Activated gamma-delta T cell treated with anti-CD3 and anti-CD28 coated beads, Interleukin-2, amount 50 U/mL, for 16 hours (primary cell): Measurements from ENCODE around the gene SLC6A9.

ENCODE experiments used
- DNase-seq: peaks from one replicate; pipeline ENCODE4 v3.0.0-alpha.2; 2020; ENCODE audit warnings: low read depth

SLC6A9 gene

DNA sequence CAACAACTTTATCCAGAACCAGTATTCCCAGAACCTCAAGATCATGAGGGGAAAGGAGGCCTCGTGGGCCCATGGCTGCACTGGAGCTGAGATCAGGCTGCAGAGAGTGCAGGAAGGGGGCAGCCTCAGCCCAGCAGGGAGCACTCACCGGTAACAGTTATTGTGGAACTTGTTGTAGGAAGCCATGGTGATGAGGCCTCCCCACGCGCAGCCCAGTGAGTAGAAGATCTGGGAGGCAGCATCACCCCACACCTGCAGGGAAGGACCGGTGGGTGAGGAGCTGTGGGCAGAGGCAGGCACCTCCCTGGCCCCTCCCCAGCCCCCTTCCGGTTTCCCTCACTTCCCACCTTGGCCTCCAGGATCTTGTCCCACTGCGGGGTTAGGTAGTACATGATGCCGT is 29.1 kb downstream of the SLC6A9 start:
- no peak for DNase-seq

DNA sequence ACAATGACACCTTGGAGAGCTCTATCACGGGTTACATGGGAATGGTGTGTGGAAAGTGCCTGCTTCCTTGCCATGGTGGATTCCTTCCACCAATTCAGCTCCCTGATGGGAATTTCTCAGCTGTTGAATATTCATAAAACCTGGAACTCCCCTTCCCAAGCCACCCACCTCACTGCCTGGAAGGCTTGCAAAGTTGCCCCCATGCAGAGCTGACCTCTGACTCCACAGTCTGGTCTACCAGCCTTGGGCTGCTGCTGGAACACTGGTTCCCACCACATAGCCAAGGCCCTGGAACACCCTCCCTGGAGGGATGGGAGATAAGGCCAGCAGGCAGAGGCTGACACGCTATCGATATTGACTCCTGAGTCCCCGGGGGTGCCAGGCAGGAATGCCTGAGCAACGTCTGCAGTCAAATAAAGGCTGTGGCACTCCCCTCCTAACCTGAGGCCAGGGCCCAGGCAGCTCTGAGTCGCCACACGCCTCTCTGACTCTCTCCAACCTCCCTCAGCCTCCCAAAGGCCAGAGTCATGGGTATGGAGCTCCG is 31.1 kb downstream of the SLC6A9 start:
- DNase-seq, result no peak

DNA sequence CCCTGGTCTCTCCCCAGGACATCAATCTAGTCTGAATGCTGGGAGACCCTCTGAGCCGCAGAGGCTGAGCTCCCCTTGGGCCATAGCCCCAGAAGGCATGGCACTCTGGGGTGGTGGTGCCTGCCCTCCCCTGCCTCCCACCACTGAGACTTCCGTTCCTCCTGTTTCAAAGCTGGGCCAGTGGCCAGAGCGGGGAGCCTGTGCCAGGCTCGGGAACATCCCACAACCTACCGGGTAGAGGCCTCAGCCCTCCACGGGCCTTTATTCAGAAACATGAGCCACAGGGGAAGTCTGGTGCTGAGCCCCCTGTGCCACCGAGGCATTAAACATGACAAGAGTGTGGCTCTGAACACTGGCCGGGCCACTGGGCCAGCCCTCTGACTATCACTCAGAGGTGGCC is 31.8 kb downstream of the SLC6A9 start:
- DNase-seq, result no peak

DNA sequence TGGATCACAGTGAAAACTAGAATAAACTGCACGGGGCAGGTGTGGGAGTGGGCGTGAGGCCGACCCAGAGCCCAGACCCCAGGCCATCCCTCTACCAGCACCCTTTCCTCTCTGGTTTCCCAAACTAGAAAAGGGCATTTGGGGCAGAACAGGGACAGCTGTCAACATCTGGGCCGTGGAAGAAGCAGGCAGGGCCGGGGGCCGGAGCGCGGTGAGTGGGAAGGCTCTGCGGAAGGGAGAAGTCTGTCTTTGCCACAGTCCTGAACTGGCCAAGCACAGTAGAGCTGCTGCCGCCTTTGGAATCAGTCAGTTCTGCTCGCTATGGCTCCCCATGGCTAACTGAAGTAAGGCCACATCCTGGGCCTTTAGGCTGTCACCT is 33.3 kb downstream of the SLC6A9 start:
- DNase-seq, result no peak

DNA sequence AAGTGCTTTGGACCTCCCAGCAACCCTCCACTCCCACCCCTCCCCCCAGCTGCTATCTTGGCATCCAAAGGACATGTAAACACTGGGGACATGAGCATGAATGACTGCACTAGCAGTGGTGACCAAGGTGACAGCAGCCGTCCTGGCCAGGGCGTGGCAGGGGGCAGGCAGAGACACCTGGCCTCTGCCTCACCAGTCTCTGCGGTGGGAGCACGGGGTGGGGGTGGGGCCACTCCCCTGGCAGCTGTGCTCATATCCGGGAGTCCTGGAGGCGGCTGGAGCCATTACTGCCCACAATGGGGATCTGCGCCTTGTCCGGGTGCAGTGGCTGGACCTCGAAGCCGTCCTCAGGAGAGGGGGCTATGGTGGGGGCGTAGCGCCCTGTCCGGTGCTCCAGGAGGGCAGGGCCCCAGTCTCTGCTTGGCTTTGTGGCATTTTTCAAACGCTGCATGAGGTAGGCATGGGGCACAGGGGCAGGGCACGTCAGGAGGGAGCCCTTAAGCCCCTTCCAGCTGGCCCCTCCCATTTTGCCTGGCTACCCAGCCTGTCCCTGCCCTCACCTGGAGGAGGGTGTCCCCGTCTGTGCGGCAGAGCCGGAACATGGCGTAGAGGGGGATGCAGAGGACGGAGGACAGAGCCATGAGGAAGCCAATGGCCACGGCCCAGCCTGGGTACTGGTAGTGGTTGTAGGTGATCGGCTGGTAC is 33.8 kb downstream of the SLC6A9 start:
- no peak for DNase-seq

DNA sequence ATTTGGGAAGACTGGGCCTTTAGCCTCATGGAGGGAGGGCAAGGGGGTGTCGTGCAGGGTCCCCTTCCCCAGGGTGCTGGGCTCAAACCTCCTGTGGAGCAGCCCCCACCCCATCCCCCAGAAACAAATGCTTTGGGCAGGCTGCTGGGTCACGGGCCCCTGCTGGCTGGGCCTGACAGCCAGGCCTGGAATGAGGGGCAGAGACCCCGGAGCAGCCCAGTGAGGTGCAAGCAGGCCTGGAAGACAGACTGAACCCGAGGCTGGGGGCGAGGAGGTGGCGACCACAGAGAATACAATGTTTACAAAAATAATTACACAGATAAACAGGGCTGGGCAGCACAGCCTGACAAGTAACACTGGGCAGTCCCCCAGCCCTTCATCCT is 34.5 kb downstream of the SLC6A9 start:
- no peak for DNase-seq

DNA sequence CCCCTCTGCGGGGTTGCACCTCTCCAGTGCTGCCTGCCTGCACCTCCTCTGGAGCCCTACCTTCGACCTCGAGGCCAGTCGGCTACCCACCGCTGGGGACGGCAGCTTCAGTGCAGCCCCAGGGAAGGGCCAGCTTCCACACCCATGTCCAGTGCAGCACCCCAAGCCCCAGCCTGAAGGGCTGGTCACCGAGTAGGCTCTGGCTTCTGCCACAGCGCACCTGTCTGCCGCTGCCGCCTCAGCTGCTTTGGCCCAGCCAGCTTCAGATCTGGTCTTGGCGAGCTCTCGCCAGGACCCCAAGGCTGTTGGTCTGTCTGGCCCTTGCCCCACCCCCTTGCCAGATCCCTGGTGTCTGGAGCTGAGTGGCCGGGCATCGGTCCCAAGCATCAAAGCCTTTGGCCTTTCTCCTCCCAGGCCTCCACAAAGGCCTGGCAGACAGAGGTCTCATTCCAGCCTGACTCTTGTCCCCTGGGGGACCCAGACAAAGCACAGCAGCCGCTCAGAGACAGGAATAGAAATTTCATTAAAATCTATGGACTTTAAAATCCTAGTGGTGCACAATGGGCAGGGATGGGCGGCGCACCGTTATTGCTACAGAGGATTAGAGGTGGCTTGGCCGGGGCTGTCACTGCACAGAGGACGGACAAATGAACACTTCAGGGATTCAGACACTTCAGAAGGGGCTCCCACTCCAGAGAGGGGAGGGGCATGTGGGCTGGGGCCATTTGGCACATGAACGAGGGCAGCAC is 35.1 kb downstream of the SLC6A9 start:
- DNase-seq, result no peak

DNA sequence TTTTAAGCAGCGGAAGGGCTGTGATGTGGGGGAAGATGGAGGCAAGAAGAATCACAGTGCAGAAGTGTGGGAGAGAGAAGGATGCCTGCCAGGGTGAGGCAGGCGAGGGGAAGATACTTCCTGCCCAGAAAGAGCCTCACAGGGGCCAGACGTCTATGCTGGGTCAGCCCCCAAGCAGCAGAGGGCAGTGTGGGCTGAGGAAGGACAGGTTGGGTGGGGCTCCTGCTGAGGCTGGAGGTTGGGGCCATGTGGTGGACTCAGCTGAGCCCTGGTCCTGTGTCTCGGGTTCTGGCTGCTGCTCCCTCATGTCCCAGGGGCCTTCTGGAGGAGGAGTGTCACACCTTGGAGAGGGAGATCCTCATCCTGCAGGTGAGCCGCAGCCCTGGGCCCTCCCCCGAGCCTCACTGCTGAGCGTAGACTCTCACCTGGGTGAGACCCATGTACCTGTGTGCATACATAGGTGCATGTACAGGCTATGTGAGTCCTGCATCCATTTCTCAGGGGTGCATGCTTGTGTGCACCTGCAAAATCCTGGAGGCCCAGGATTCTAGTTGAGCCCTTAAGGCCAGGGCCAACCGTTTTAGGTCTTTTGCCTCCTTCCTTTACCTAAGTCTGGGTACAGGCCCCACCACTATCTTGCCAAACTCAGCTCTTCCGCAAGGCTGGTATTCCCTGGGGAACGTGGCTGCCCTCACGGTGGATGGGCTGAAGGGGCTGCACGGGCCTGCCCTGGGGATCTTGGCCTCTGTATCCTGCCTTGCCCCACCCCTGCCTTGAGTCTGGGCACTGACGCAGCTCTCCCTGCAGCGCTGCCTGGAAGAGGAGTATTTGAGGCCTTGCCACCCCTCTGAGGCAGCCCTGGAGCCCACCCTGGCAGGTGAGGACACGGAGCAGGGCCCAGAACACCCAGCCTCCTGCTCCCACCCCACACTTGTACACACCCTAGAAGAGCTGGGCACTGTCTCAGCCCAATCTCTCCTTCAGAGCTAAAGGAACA is 36.2 kb downstream of the SLC6A9 start:
- no peak for DNase-seq

DNA sequence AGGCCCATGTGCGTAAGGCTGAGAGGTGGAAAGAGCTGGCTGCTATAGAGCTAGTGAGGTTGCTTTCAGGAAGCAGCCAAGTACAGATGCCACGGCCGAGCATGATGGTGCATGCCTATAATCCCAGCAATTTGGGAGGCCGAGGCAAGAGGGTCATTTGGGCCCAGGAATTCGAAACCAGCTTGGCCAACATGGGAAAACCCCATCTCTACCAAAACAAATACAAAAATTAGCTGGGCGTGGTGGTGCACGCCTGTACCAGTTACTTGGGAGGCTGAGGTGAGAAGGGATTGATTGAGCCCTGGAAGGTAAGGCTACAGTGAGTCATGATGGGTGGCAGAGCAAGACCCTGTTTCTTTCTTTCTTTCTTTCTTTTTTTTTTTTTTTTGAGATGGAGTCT is 37.2 kb downstream of the SLC6A9 start:
- no peak for DNase-seq

DNA sequence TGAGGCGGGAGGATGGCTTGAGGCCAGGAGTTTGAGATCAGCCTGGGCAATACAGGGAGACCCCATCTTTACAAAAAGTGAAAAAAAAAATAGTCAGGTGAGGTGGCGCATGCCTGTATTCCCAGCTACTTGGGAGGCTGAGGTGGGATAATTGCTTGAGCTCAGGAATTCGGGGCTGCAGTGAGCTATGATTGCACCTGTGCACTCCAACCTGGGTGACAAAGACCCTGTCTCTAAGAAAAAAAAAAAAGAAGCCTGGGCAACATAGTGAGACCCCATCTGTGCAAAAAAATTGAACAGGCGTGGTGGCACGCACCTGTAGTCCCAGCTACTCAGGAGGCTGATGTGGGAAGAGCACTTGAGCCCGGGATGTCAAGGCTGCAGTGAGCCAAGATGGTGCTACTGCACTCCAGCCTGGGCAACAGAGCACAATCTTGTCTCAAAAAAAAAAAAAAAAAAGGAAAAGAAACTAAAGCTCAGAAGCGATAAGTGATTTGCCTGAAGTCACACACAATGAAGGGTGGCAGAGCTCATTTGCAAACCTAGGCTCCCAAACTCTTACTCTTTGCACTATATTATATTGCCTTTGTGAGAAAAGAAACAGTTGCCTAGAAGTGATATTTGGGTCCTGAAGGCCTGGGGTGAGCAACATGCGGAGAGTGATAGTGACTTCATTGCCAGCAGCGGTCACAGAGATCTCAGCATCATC is 37.9 kb downstream of the SLC6A9 start:
- no peak for DNase-seq

DNA sequence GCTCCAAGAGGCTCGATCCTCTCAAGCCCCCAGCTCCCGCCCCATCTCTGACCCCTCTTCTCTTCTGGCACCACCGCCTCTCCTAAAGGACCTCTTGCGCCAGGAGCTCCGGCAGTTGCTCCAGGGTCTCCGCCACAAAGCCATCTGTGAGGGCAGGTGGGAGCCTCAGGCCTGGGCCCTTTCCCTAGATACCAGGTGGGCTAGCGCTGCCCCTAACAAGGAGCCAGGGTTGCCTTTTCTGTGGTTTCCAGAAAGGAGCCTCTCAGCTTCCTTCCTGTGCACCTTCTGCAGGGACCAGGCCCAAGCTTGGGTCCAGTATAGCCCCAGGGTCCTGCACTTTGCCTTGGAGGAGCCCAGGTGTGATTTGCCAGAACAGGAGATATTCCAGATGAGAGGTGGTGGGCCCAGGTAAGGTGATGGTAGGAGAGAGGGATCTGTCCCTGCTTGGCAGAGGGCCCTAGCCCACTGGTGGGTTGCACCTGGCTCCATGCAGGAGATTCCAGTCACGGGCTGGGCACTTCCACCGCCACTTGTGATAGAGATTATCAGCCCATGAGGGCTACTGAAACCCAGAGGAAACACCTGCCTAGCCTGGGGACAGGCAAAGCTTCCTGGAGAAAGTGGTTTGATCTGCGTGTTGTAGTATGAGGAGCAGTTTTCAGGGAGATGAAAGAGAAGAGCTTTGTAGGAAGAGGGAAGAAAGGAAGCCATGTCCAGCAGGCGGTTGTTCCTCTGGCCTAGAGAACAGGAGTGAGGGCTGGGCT is 38.8 kb downstream of the SLC6A9 start:
- no peak for DNase-seq

DNA sequence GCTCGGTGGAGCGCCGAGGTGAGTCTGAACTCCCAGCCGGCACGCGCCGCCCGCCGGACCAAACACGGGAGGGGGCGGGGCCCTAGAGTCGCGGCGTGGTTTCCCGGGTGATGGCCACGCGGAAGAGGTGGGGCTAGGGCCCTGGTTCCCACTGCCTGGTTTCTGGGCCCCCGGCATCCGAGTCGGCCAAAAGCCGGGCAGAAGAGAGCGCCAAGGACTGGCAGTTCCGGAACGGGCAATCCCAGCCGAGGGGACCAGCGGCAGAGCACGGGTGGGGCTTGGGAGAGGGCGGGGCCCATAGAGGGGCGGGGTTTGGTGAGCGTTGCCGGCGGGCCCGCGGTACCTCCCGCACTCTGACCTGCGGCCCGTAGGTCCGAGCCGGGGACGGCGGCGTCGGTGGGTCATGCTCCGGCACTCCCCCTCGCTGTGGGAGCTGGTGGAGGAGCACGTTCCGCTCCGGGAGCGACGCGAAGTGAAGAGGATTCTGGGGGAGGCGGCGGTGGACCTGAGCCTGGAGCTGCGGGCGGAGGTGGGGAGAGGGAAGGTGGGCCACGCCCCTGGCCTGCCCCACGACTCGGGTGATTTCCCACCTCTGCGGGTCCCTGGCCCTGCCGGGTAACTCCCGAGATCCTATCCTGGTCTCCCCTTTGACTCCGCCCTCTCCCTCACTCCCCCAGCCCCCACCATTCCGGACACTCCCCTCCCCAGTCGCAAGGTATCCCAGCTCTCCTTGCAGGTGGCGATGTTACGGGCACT is 39.6 kb downstream of the SLC6A9 start, which contains the start of gene CCDC24:
Gene CCDC24, plus strand, starts transcription at position 124 of the 756 bp plus-strand sequence. Its CDS starts 280 bp downstream, at position 404.
- peak; percentile 68 for DNase-seq

DNA sequence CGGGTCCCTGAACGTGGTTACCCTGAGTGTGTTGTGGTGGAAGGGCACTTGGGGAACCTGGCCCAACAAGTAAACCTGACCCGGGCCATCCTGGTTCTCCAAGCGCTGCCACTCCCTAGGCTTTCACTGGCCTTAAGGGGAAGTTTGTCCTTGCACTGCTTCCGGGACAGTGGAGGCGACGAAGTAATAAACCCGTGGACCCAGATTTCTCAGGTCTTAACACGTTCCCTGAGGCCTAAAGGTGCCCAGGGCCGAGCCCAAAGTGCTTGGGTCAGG is 40.1 kb downstream of the SLC6A9 start:
- DNase-seq, result no peak

DNA sequence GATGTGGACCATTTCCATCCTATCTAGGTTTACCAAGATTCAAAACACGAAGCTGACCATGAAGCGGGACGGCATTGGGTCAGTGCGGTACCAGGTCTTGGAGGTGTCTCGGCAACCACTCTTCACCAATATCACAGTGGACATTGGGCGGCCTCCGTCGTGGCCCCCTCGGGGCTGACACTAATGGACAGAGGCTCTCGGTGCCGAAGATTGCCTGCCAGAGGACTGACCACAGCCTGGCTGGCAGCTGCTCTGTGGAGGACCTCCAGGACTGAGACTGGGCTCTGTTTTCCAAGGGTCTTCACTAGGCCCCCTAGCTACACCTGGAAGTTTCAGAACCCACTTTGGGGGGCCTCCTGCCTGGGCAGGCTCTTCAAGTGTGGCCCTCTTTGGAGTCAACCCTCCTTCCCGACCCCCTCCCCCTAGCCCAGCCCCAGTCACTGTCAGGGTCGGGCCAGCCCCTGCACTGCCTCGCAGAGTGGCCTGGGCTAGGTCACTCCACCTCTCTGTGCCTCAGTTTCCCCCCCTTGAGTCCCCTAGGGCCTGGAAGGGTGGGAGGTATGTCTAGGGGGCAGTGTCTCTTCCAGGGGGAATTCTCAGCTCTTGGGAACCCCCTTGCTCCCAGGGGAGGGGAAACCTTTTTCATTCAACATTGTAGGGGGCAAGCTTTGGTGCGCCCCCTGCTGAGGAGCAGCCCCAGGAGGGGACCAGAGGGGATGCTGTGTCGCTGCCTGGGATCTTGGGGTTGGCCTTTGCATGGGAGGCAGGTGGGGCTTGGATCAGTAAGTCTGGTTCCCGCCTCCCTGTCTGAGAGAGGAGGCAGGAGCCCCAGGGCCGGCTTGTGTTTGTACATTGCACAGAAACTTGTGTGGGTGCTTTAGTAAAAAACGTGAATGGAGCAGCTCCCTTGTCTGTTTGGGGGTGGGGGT is 40.7 kb downstream of the SLC6A9 start:
- DNase-seq, result no peak

DNA sequence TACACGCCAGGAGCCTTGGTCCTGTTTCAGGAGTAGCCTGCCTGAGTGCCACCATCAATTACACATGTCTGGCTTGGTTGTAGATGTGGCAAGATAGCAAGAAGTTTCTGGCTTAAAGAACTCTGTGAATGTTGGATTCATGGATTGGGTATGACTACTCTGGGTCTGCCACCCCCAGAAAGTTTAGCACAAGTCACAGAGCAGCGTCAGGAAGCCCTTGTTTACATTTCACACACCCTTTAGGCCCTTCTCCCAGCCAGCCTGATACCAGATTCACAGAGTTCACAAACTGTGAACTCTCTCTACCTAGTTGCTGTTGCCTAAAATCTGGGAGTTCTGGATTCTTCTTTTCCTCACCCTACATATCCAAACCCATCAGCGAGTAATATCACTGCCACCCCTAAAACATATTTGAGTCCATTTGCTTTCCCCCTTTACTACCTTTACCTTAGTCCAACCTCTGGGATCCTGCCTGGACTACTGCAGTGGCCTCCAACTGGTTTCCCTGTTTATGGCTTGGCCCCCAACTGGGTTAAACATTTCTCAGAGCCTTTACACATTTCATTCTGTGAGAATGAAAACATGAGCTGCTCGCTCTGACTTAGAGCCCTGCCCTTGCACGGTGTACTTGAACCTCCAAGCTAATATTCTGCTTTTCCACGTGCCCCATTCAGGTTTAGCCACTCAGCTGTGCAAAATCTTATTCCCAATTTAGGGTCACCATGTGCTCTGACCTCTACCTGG is 43.9 kb downstream of the SLC6A9 start:
- DNase-seq, result no peak

DNA sequence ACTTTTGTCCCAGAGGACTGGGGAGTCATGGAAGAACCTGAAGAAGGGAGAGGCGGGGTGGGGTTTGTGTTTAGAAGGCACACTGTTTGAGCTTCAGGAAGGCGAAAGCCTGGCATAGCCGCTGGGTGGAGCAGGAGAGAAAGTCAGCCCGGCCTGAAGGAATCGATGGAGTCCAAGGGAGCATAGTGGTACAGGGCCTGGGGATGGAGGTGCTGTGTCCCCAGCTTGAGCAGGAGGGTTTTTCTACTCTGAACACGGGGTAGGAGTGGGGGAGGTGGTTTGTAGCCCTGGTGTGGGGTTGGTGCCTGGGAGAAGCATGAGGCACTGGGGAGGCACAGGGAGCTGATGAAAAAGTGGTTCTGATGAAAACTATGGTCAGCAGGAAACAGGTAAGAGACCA is 44.5 kb downstream of the SLC6A9 start:
- DNase-seq, result no peak

DNA sequence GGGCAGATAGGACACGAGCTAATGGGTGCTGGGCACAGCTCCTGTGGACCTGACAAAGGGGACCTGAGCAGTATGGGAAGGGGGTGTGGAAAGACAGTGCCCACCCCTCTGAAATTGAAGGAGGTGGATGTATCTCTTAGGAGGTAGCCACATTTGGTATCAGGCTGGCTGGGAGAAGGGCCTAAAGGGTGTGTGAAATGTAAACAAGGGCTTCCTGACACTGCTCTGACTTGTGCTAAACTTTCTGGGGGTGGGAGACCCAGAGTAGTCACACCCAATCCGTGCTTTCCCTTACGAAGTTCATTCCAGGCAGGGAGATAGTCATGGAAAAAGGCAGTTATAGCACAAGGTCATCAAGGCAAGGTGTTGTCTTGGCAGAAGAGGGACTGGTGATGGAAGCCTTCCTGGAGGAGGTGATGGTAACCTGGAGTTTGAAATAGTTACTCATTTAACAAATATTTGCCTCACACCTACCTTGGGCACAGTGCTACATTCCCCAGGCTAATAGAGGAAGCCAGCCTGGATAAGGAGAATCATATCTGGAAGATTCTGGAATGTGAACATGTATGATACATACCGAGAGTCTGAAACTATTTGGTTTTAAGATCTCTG is 45.2 kb downstream of the SLC6A9 start:
- DNase-seq, result no peak

DNA sequence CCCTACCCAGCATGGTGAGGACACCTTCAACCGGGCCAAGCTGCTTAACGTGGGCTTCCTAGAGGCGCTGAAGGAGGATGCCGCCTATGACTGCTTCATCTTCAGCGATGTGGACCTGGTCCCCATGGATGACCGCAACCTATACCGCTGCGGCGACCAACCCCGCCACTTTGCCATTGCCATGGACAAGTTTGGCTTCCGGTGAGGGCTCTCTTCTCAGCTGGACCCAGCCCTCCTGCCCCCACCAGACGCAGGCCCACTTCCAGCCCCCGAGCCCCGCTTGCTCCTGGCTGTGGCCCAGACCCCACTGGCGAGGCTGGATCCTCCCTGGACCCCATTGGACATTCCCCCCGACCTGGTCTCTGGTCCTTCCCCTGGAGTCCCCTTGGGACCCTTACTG is 46.4 kb downstream of the SLC6A9 start:
- DNase-seq, result no peak
